GM23248 (cell line): Measurements from ENCODE around the gene PLA2G4D. TPM values are rescaled to one million over a fixed set of nuclear protein-coding genes. Genes with fewer than 3 reads are reported as not detected.

ENCODE experiments used
- DNase-seq: peaks from one replicate; pipeline ENCODE4 v3.0.0-alpha.2; 2015
- H2AFZ ChIP-seq: fragments of 200-600 bp; sonication (generic); 2 replicates; pipeline ENCODE4 v1.6.1; 2016; ENCODE audit warnings: antibody characterized with exemption
- H3F3A ChIP-seq: fragments of 200-600 bp; sonication (generic); 2 replicates; pipeline ENCODE4 v1.6.1; 2016; ENCODE audit warnings: mild to moderate bottlenecking, antibody characterized with exemption, mixed run types; ENCODE audit not compliant: insufficient read depth
- H3K27ac ChIP-seq: fragments of 200-600 bp; sonication (generic); 2 replicates; pipeline ENCODE4 v1.5.1; 2016; ENCODE audit warnings: mild to moderate bottlenecking
- H3K27me3 ChIP-seq: fragments of 200-600 bp; sonication (generic); replicated peaks from 2 replicates; pipeline ENCODE4 v1.6.1; 2016; ENCODE audit warnings: mild to moderate bottlenecking; ENCODE audit not compliant: insufficient read depth
- H3K36me3 ChIP-seq: fragments of 200-600 bp; sonication (generic); 2 replicates; pipeline ENCODE4 v1.6.1; 2016; ENCODE audit warnings: low read depth, mild to moderate bottlenecking
- H3K4me1 ChIP-seq: fragments of 200-600 bp; sonication (generic); 2 replicates; pipeline ENCODE4 v1.6.1; 2016; ENCODE audit warnings: mild to moderate bottlenecking; ENCODE audit not compliant: insufficient read depth
- H3K4me2 ChIP-seq: fragments of 200-600 bp; sonication (generic); one replicate; pipeline ENCODE4 v1.6.1; 2016; ENCODE audit warnings: mild to moderate bottlenecking; ENCODE audit not compliant: unreplicated experiment
- H3K4me3 ChIP-seq: fragments of 200-600 bp; sonication (generic); 2 replicates; pipeline ENCODE4 v1.5.1; 2016; ENCODE audit warnings: mild to moderate bottlenecking
- H3K79me2 ChIP-seq: fragments of 200-600 bp; sonication (generic); 2 replicates; pipeline ENCODE4 v1.6.1; 2016; ENCODE audit warnings: mild to moderate bottlenecking; ENCODE audit not compliant: insufficient read depth
- H3K9ac ChIP-seq: fragments of 200-600 bp; sonication (generic); 2 replicates; pipeline ENCODE4 v1.6.1; 2016; ENCODE audit warnings: mild to moderate bottlenecking
- H3K9me2 ChIP-seq: fragments of 200-600 bp; sonication (generic); 2 replicates; pipeline ENCODE4 v1.6.1; 2016; ENCODE audit warnings: mixed run types, mild to moderate bottlenecking, moderate library complexity; ENCODE audit not compliant: insufficient read depth
- H3K9me3 ChIP-seq: fragments of 200-600 bp; sonication (generic); one replicate; pipeline ENCODE4 v1.6.1; 2017; ENCODE audit warnings: low read depth
- H4K20me1 ChIP-seq: fragments of 200-600 bp; sonication (generic); 2 replicates; pipeline ENCODE4 v1.6.0; 2016; ENCODE audit not compliant: insufficient read depth
- EZH2 ChIP-seq: fragments of 200-600 bp; sonication (generic); IDR thresholded peaks from 2 replicates; pipeline ENCODE4 v1.6.1; 2018; ENCODE audit warnings: antibody characterized with exemption, mild to moderate bottlenecking; ENCODE audit not compliant: insufficient read depth, poor library complexity, severe bottlenecking
- EZH2phosphoT487 ChIP-seq: fragments of 200-600 bp; sonication (generic); IDR thresholded peaks from 2 replicates; pipeline ENCODE4 v1.6.1; 2018; ENCODE audit warnings: antibody characterized with exemption, moderate library complexity, mild to moderate bottlenecking, low read depth; ENCODE audit not compliant: insufficient read depth
- WGBS, 2 experiments: methylation state at CpG; one replicate each; pipeline ENCODE4 v1.1.6; 2015 to 2017; ENCODE audit warnings: low lambda C conversion rate in 2 of 2, low coverage in 1 of 2; ENCODE audit errors: missing lambda C conversion rate in 2 of 2; 5-methylcytosine and 5-hydroxymethylcytosine counted together
- in situ Hi-C: fragments of 300-500 bp; cut with MboI; formaldehyde crosslinking; loops from 2 replicates; pipeline ENCODE4 v1.15.0; 2020
- polyA plus RNA-seq: library from polyadenylated mRNA; unstranded; fragments of >200 nt; fragmentation: Nextera tagmentation; extraction: Ambion mirVana; gene quantifications from 2 replicates; pipeline ENCODE4 v1.2.1, GENCODE V29; 2016
- total RNA-seq: library from RNA; depleted of rRNA; stranded (reverse); fragments of >200 nt; shearing (Covaris generic); gene quantifications from 2 replicates; pipeline ENCODE4 v1.2.3, GENCODE V29; 2014

The PLA2G4D gene
- total and polyA plus RNA-seq, 2 experiments from 2014 or later, result not detected

- no peaks in the 10 kb centered on the region for H4K20me1 ChIP-seq
- peaks cover 6% of the 10 kb centered on the region for H3K27me3 ChIP-seq
- TF ChIP-seq EZH2phosphoT487, result no peak
- no peak for TF ChIP-seq EZH2
- no peaks in the 10 kb centered on the region for H3K4me1 ChIP-seq
- WGBS, 2 experiments, result 66 to 69% methylated on average over 9 of the region's 9 CpGs
- H2AFZ ChIP-seq, result no peak overlapping the region
- no peak overlapping the region for H3K9ac ChIP-seq
- DNase-seq, result no peak
- no peaks in the 10 kb centered on the region for H3K36me3 ChIP-seq
- in situ Hi-C loops, result no loop called here
- no peaks in the 10 kb centered on the region for H3K9me2 ChIP-seq
- H3K4me2 ChIP-seq, result no peak overlapping the region
- no peaks in the 10 kb centered on the region for H3F3A ChIP-seq
- no peak overlapping the region for H3K4me3 ChIP-seq
- H3K27ac ChIP-seq, result no peak overlapping the region
- H3K9me3 ChIP-seq, result no peaks in the 10 kb centered on the region
- H3K79me2 ChIP-seq, result no peaks in the 10 kb centered on the region
These were observed 46.1 kb downstream of the PLA2G4D start for GRCh38 chr15:42048080-42048820.

DNA sequence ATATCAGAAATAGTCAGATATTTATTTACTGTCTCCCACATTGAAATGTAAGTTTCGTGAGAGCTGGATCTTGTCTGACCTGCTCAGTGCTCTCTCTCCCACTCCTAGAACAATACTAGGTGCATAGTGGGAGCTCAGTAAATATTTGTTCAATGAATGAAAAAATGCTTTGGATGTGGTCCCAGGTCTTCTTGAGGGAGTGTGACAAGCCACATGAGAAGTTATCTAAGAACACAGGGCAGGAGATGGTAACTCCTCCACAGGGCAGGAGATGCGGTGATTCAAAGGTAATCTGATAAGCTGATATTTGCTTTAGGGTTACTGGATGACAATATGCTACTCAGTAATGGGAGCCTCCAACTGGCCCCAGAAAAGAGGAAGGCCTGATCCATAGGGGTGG lies 47.8 kb downstream of the PLA2G4D start:
- Histone ChIP-seq H3K4me1 (no peaks in the 10 kb centered on the region), H3K9me3 (no peaks in the 10 kb centered on the region), H3K4me3 (no peak overlapping the region), H3K9ac (no peak overlapping the region), H3K9me2 (no peaks in the 10 kb centered on the region), H3K4me2 (no peak overlapping the region), H3K79me2 (no peaks in the 10 kb centered on the region), H3F3A (no peaks in the 10 kb centered on the region), H3K36me3 (no peaks in the 10 kb centered on the region), H3K27me3 (peaks cover 6% of the 10 kb centered on the region), H2AFZ (no peak overlapping the region), H4K20me1 (no peaks in the 10 kb centered on the region), H3K27ac (no peak overlapping the region)
- TF ChIP-seq EZH2, result no peak
- no peak for TF ChIP-seq EZH2phosphoT487
- DNase-seq, result no peak
- 91 to 93% methylated on average over 2 of the region's 2 CpGs for WGBS, 2 experiments
- in situ Hi-C loops, result no loop called here

DNA sequence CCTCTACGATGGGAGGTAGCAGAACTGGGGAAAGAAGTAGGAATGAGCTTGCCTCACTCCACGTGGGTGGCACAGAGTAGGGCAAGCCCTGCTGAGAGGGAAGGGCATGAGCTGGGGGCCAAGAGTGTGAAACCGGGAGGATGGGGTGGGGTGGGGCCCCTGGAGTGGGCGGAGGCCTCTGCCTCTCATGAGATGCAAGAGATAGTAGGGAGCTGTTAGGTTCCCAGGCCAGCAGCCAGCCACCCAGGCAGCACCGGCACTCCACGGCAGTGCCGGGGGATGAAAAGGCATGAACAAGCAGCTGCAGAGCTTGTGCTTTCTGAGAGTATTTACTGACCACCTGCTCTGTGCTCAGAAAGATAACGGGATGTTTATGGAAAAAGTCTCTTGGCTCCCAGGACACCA lies 49.1 kb downstream of the PLA2G4D start:
- no peak overlapping the region for H2AFZ ChIP-seq
- no peaks in the 10 kb centered on the region for H4K20me1 ChIP-seq
- H3K36me3 ChIP-seq, result no peaks in the 10 kb centered on the region
- no peaks in the 10 kb centered on the region for H3K9me2 ChIP-seq
- in situ Hi-C loops, result no loop called here
- no peak overlapping the region for H3K9ac ChIP-seq
- 61 to 64% methylated on average over 8 of the region's 8 CpGs for WGBS, 2 experiments
- no peaks in the 10 kb centered on the region for H3K4me1 ChIP-seq
- H3K4me2 ChIP-seq, result no peak overlapping the region
- H3F3A ChIP-seq, result no peaks in the 10 kb centered on the region
- H3K79me2 ChIP-seq, result no peaks in the 10 kb centered on the region
- DNase-seq, result no peak
- no peak overlapping the region for H3K27ac ChIP-seq
- no peaks in the 10 kb centered on the region for H3K9me3 ChIP-seq
- no peak overlapping the region for H3K4me3 ChIP-seq
- no peak for TF ChIP-seq EZH2phosphoT487
- TF ChIP-seq EZH2, result no peak
- peaks cover 2% of the 10 kb centered on the region for H3K27me3 ChIP-seq

- Histone ChIP-seq H3F3A (no peaks in the 10 kb centered on the region), H3K4me3 (no peak overlapping the region), H3K79me2 (no peaks in the 10 kb centered on the region), H3K9me3 (no peaks in the 10 kb centered on the region), H3K4me2 (no peak overlapping the region), H3K27ac (no peak overlapping the region), H4K20me1 (no peaks in the 10 kb centered on the region), H3K36me3 (no peaks in the 10 kb centered on the region), H3K27me3 (no peaks in the 10 kb centered on the region; the same call in 1 of the 2 replicates), H3K9me2 (no peaks in the 10 kb centered on the region), H3K9ac (no peak overlapping the region), H3K4me1 (no peaks in the 10 kb centered on the region), H2AFZ (no peak overlapping the region)
- TF ChIP-seq EZH2, result no peak
- no peak for TF ChIP-seq EZH2phosphoT487
- WGBS, 2 experiments, result 57 to 59% methylated on average over 5 of the region's 5 CpGs
- DNase-seq, result no peak
- in situ Hi-C loops, result no loop called here
These were observed 51.6 kb downstream of the PLA2G4D start for GRCh38 chr15:42042602-42043400.
